AG20443 (cell line): ENCODE results near the gene DCAF11.

Source experiments
- DNase-seq: peaks from one replicate; pipeline ENCODE4 v3.0.0; 2012; ENCODE audit warnings: low spot score, mixed read lengths

The DCAF11 gene

GRCh38 chr14:24160850-24161804 is 46.5 kb downstream of the DCAF11 start, which contains the start of gene IRF9:
Gene IRF9 (plus strand): TSS chr14:24161265. CDS start chr14:24162145, 880 bp downstream.
- peak; percentile 95 for DNase-seq

GRCh38 chr14:24162093-24162492 is 47.5 kb downstream of the DCAF11 start:
- DNase-seq, result peak; percentile 47

DNA sequence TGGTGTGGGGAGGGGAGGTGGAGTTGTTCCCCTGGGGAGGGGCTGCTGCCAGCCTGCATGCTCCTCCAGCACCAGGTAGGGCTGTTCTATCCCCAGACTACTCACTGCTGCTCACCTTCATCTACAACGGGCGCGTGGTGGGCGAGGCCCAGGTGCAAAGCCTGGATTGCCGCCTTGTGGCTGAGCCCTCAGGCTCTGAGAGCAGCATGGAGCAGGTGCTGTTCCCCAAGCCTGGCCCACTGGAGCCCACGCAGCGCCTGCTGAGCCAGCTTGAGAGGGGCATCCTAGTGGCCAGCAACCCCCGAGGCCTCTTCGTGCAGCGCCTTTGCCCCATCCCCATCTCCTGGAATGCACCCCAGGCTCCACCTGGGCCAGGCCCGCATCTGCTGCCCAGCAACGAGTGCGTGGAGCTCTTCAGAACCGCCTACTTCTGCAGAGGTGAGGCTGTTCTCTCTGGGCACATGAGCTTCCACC is 50.0 kb downstream of the DCAF11 start:
- no peak for DNase-seq

DNA sequence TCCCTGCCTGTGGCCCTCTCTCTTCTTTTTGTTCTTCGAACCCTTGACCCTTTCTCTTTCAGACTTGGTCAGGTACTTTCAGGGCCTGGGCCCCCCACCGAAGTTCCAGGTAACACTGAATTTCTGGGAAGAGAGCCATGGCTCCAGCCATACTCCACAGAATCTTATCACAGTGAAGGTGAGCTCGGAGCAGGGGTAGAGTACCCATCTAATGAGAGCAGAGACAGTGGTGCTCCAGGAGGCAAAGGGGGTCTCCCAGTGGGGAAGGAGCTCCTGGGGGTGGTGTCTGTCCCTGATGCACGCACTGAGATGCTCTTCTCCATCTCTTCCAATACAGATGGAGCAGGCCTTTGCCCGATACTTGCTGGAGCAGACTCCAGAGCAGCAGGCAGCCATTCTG is 51.2 kb downstream of the DCAF11 start:
- no peak for DNase-seq

- DNase-seq, result no peak
Observed at GRCh38 chr14:24167469-24168114, 53.0 kb downstream of the DCAF11 start.

GRCh38 chr14:24171422-24172260 is 57.1 kb downstream of the DCAF11 start, which contains the start of gene REC8:
Gene REC8 (plus strand): TSS chr14:24172080. CDS start chr14:24172553, 473 bp downstream.
- peak; percentile 16 for DNase-seq

- DNase-seq, result no peak
Observed at GRCh38 chr14:24172261-24172860, 57.8 kb downstream of the DCAF11 start.

DNA sequence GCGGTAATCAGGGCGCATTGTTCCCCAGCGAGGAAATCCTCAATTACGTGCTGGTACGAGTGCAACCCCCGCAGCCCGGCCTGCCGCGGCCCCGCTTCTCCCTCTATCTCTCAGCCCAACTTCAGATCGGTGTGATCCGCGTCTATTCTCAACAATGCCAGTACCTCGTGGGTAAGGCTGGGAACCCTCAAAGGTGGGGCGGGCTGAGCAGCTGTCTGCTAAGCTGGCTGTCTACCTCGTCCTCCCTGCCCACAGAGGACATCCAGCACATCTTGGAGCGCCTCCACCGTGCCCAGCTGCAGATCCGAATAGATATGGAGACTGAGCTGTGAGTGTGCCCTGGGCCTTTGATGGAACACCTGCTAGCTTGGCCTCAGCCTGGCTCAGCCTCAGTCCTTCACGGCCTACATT is 58.3 kb downstream of the DCAF11 start:
- DNase-seq, result no peak
